ENCODE data around the gene SELPLG.
"Not testable (repeated sequence)": the region's sequence is repeated elsewhere in the genome, so short reads cannot be mapped to it uniquely, and the experiment has no call there.

SELPLG gene

GRCh38 chr12:108633534-108634248, at the start of gene SELPLG:
SELPLG (minus strand) TSS chr12:108633894; CDS start chr12:108624307, 9,587 bp downstream.
- DNase-seq (ENCODE audit: low read depth, low spot score): no peak

- no peak for DNase-seq (ENCODE audit: low read depth, low spot score)
These were observed 47.6 kb upstream of the SELPLG start for GRCh38 chr12:108681317-108681716.

GRCh38 chr12:108679106-108679681, 45.5 kb upstream of the SELPLG start:
- DNase-seq (ENCODE audit: low read depth, low spot score): no peak

- DNase-seq (ENCODE audit: low read depth, low spot score): no peak
These were observed 44.5 kb upstream of the SELPLG start for GRCh38 chr12:108678104-108678730.

GRCh38 chr12:108677381-108677780, 43.7 kb upstream of the SELPLG start:
- no peak for DNase-seq (ENCODE audit: low read depth, low spot score)

GRCh38 chr12:108676707-108677106, 43.0 kb upstream of the SELPLG start:
- no peak for DNase-seq (ENCODE audit: low read depth, low spot score)

- DNase-seq (ENCODE audit: low read depth, low spot score): no peak
These were observed 42.1 kb upstream of the SELPLG start for GRCh38 chr12:108675792-108676191.

- no peak for DNase-seq (ENCODE audit: low read depth, low spot score)
These were observed 38.4 kb upstream of the SELPLG start for GRCh38 chr12:108672054-108672453.

GRCh38 chr12:108671110-108671509, 37.4 kb upstream of the SELPLG start:
- DNase-seq (ENCODE audit: low read depth, low spot score): no peak

GRCh38 chr12:108670066-108670631, 36.5 kb upstream of the SELPLG start:
- no peak for DNase-seq (ENCODE audit: low read depth, low spot score)

GRCh38 chr12:108668542-108668941, 34.8 kb upstream of the SELPLG start:
- DNase-seq (ENCODE audit: low read depth, low spot score): no peak

- DNase-seq (ENCODE audit: low read depth, low spot score): no peak
These were observed 34.4 kb upstream of the SELPLG start for GRCh38 chr12:108668063-108668462.

- DNase-seq (ENCODE audit: low read depth, low spot score): no peak
These were observed 33.7 kb upstream of the SELPLG start for GRCh38 chr12:108667349-108667748.

- no peak for DNase-seq (ENCODE audit: low read depth, low spot score)
These were observed 32.7 kb upstream of the SELPLG start for GRCh38 chr12:108666401-108666881.

GRCh38 chr12:108665608-108666202, 32.0 kb upstream of the SELPLG start:
- DNase-seq (ENCODE audit: low read depth, low spot score): no peak

- DNase-seq (ENCODE audit: low read depth, low spot score): peak; percentile 81
These were observed 30.9 kb upstream of the SELPLG start for GRCh38 chr12:108664338-108665258.

GRCh38 chr12:108663324-108664015, 29.8 kb upstream of the SELPLG start:
- no peak for DNase-seq (ENCODE audit: low read depth, low spot score)

- not testable (repeated sequence) for DNase-seq (ENCODE audit: low read depth, low spot score)
These were observed 24.4 kb upstream of the SELPLG start for GRCh38 chr12:108658115-108658514.

GRCh38 chr12:108657130-108657745, 23.5 kb upstream of the SELPLG start:
- DNase-seq (ENCODE audit: low read depth, low spot score): no peak

GRCh38 chr12:108656247-108656646, 22.6 kb upstream of the SELPLG start:
- DNase-seq (ENCODE audit: low read depth, low spot score): not testable (repeated sequence)

All from ELF-1 (cell line).